ENCODE measurements around the gene KRCC1.

The KRCC1 gene

DNA sequence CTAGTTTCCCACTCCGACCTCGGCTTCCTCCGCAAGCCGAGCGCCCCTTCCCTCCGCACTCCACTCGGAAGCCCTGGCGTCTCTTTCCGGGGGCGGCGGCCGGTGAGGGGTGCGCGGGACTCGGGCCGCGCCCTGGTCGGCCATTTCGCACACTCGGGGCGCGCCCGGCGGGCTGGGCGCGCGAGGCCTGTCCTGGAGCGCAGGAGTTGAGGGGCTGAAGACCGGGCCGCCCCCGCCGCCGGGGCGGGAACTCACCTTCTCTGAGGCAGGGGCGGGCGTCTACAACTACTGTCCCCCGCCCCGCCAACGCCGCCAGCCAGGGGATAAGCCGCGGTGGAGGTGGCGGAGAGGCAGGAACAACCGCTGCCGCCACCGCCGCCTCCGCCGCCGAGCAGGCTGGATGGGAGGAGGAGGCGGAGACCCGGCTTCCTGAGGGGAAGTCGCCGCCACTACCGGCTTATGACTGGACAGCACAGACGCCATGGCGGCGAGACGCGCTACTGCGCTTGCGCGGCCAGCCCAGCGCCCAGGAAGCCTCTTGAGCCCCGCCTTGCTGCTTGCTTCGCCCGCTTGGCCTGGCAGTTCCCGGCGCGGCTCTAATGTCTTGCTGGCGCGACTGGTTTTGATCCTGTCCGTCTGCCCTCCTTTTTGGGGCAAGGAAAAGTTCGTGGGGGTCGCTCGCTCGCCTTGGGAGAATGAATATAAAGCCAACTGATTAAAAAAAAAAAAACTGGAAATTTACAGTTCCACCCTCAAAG, at the start of gene KRCC1:
TSS of gene KRCC1 (minus strand) at position 413 of the 758 bp plus-strand sequence. CDS start 27,220 bp downstream, outside the sequence.
- TF ChIP-seq CTCF (IDR thresholded peaks at IDR 0.05): peak; percentile 65
- Histone ChIP-seq H3K27me3 (no peaks in the 10 kb centered on the region), H3K9me3 (no peaks in the 10 kb centered on the region), H3K36me3 (no peaks in the 10 kb centered on the region), H3K4me1 (ENCODE audit: control insufficient read depth in 1 of 2, insufficient read depth in 1 of 2, low read depth in 1 of 2, low read length in 1 of 2) (peaks cover 41 to 46% of the 10 kb centered on the region in 2 experiments), H3K27ac (peak within 1 kb of the TSS; percentile 97), H3K4me3 (ENCODE audit: low read depth in 1 of 2, low read length in 1 of 2) (peak within 1 kb of the TSS; percentile 92 to 93)

DNA sequence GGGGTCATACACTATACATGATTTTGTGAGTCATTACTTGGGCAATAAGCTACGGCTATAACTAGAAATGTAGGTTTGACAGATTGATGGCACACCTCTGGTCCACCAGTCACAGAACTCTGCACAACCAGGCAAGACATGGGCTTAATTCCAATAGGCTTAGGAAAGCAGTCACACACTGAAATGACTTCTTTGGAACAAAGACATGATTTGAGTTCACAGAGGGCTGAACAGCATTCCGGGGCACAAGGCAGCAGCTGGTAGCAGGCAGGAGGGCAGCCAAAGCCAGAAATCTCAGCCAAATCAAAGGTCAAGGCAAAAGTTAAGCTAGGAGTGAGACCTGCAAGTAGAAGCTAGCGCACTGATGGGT, 44.9 kb upstream of the KRCC1 start:
- no peak for TF ChIP-seq CTCF (IDR thresholded peaks at IDR 0.05)
- H3K36me3 ChIP-seq: no peaks in the 10 kb centered on the region
- H3K9me3 ChIP-seq: no peaks in the 10 kb centered on the region
- no peak overlapping the region for H3K27ac ChIP-seq
- H3K4me3 ChIP-seq (ENCODE audit: low read depth in 1 of 2, low read length in 1 of 2): no peak overlapping the region
- H3K27me3 ChIP-seq: no peaks in the 10 kb centered on the region
- H3K4me1 ChIP-seq (ENCODE audit: control insufficient read depth in 1 of 2, insufficient read depth in 1 of 2, low read depth in 1 of 2, low read length in 1 of 2): no peaks in the 10 kb centered on the region

DNA sequence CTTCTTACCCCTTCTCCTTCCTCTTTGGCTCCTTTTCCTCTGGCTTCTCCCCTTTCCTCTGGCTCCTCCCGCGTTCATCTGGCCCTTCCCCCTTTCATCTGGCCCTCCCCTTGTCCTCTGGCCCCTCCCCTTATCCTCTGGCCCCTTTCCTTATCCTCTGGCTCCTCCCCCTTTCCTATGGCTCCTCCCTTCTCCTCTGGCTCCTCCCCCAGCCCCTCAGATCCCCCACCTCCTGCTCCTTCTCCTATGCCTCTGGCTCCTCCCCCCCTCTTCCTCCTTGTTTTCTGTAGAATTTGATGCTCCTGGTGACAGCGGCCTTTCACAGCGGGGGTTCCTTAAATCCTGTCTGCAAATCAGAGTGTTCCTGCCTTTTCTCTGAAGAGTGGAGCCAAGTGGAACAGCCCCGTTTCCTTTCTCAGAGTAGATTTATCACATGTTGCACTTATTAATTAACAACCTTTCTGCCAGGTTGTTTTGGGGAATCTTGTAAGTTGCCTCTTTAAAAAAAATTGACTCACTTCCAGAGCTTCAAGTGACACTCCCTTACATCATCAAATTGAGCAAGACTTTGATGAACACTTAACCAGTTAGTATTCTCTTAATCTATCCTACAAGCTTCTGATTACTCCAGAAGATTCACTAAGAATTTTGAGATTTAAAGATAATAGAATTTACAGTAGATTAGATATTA, 44.4 kb upstream of the KRCC1 start:
- Histone ChIP-seq H3K4me3 (ENCODE audit: low read depth in 1 of 2, low read length in 1 of 2) (no peak overlapping the region), H3K27me3 (no peaks in the 10 kb centered on the region), H3K36me3 (no peaks in the 10 kb centered on the region), H3K27ac (no peak overlapping the region), H3K9me3 (no peaks in the 10 kb centered on the region), H3K4me1 (ENCODE audit: control insufficient read depth in 1 of 2, insufficient read depth in 1 of 2, low read depth in 1 of 2, low read length in 1 of 2) (no peaks in the 10 kb centered on the region)
- no peak for TF ChIP-seq CTCF (IDR thresholded peaks at IDR 0.05)

DNA sequence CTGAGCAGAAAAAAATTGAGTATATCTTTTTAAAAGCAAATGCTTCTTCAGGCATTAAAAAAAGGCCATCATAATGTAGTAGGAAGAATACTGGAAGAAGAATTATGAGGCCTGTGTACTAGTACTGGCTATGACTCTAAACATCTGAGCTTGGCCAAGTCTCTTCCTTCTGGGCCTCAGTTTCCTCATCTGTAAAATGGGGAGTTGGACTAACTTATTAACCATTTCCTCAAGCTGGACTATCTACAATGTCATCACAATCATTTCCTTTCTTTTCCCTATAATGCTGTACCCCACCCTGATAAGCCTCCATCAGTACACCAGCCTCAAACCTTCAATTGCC, 42.9 kb upstream of the KRCC1 start:
- no peak for TF ChIP-seq CTCF (IDR thresholded peaks at IDR 0.05)
- Histone ChIP-seq H3K27me3 (no peaks in the 10 kb centered on the region), H3K9me3 (no peaks in the 10 kb centered on the region), H3K27ac (no peak overlapping the region), H3K4me3 (ENCODE audit: low read depth in 1 of 2, low read length in 1 of 2) (no peak overlapping the region), H3K4me1 (ENCODE audit: control insufficient read depth in 1 of 2, insufficient read depth in 1 of 2, low read depth in 1 of 2, low read length in 1 of 2) (no peaks in the 10 kb centered on the region), H3K36me3 (no peaks in the 10 kb centered on the region)

- no peaks in the 10 kb centered on the region for H3K27me3 ChIP-seq
- TF ChIP-seq CTCF (IDR thresholded peaks at IDR 0.05): no peak
- no peak overlapping the region for H3K27ac ChIP-seq
- no peaks in the 10 kb centered on the region for H3K4me1 ChIP-seq (ENCODE audit: control insufficient read depth in 1 of 2, insufficient read depth in 1 of 2, low read depth in 1 of 2, low read length in 1 of 2)
- H3K4me3 ChIP-seq (ENCODE audit: low read depth in 1 of 2, low read length in 1 of 2): no peak overlapping the region
- no peaks in the 10 kb centered on the region for H3K36me3 ChIP-seq
- H3K9me3 ChIP-seq: no peaks in the 10 kb centered on the region
Measured at GRCh38 chr2:88097891-88098557, 42.4 kb upstream of the KRCC1 start.

All from neutrophil (primary cell).